Measurements from ENCODE around the gene ASIC4. TPM values are rescaled to one million over a fixed set of nuclear protein-coding genes. Genes with fewer than 3 reads are reported as not detected.

ASIC4 gene
- total RNA-seq, 1 experiment from 2014 or later: 0.79 TPM

GRCh38 chr2:219542931-219543595 is 28.8 kb downstream of the ASIC4 start:
- Mint-ChIP-seq H3K4me3 (peak overlapping the region; percentile 86), H3K27me3 (ENCODE audit: low read depth) (peaks cover 27% of the 10 kb centered on the region), H3K27ac (no peak overlapping the region), H3K4me1 (peaks cover 24% of the 10 kb centered on the region), H3K36me3 (peaks cover 28% of the 10 kb centered on the region), H3K9me3 (no peaks in the 10 kb centered on the region)
- ATAC-seq: peak; percentile 2
- ChIA-PET CTCF (interaction anchor here (0.7 to 41.3 kb wide), 21 partner anchors 10 to 140 kb away, joined by 3 to 2316 read pairs (median 4); partner anchors contain the start of genes GMPPA, INHA, OBSL1 and SLC4A3), POLR2A (interaction anchor here (0.6 to 2.6 kb wide), 5 partner anchors 9 to 54 kb away, joined by 3 to 15 read pairs (median 4); partner anchors contain the start of gene STK11IP)
- DNase-seq (ENCODE audit: low spot score): no peak
- TF ChIP-seq JAZF1 (CRISPR knock-in tag; IDR thresholded peaks at IDR 0.05): no peak
- TF ChIP-seq E2F1 (CRISPR knock-in tag; IDR thresholded peaks at IDR 0.05): no peak
- TF ChIP-seq PRRX2 (CRISPR knock-in tag; IDR thresholded peaks at IDR 0.05): no peak
- TF ChIP-seq GTF2I (CRISPR knock-in tag; conservative IDR thresholded peaks at IDR 0.05): no peak
- TF ChIP-seq ZNF317 (CRISPR knock-in tag; IDR thresholded peaks at IDR 0.05; ENCODE audit: borderline replicate concordance, low read depth): no peak
- no peak for TF ChIP-seq ZNF512 (CRISPR knock-in tag; IDR thresholded peaks at IDR 0.05; ENCODE audit: borderline replicate concordance)
- no peak for TF ChIP-seq FOXP4 (CRISPR knock-in tag; IDR thresholded peaks at IDR 0.05)
- TF ChIP-seq ZNF423 (CRISPR knock-in tag; IDR thresholded peaks at IDR 0.05): peak; percentile 68; the same call in 1 of the 2 replicates
- TF ChIP-seq GRHL2 (CRISPR knock-in tag; IDR thresholded peaks at IDR 0.05; ENCODE audit: insufficient replicate concordance, severe bottlenecking): no peak
- no peak for TF ChIP-seq OVOL2 (CRISPR knock-in tag; IDR thresholded peaks at IDR 0.05; ENCODE audit: borderline replicate concordance)
- no peak for TF ChIP-seq CBFB (CRISPR knock-in tag; IDR thresholded peaks at IDR 0.05; ENCODE audit: low read depth)
- TF ChIP-seq CTCF (IDR thresholded peaks at IDR 0.05): no peak
- no peak for TF ChIP-seq ATF2 (CRISPR knock-in tag; IDR thresholded peaks at IDR 0.05; ENCODE audit: borderline replicate concordance, low read depth)
- 0 out of 2 replicates have a peak, but pooled peaks have one; percentile 27 for TF ChIP-seq ELF4 (CRISPR knock-in tag; IDR thresholded peaks at IDR 0.05; ENCODE audit: low read depth)
- peak; percentile 21; the same call in 1 of the 2 replicates for TF ChIP-seq RELA (CRISPR knock-in tag; IDR thresholded peaks at IDR 0.05; ENCODE audit: borderline replicate concordance)
- TF ChIP-seq MAX (CRISPR knock-in tag; IDR thresholded peaks at IDR 0.05): no peak
- TF ChIP-seq TCF7 (CRISPR knock-in tag; IDR thresholded peaks at IDR 0.05; ENCODE audit: low read depth): no peak
- TF ChIP-seq E2F4 (CRISPR knock-in tag; IDR thresholded peaks at IDR 0.05; ENCODE audit: borderline replicate concordance, low read depth): no peak
- no peak for TF ChIP-seq ATF3 (CRISPR knock-in tag; conservative IDR thresholded peaks at IDR 0.05)
- TF ChIP-seq ZNF138 (CRISPR knock-in tag; conservative IDR thresholded peaks at IDR 0.05): no peak
- TF ChIP-seq ATF1 (CRISPR knock-in tag; IDR thresholded peaks at IDR 0.05): no peak
- no peak; the same call in 1 of the 2 replicates for TF ChIP-seq CREM (CRISPR knock-in tag; IDR thresholded peaks at IDR 0.05)
- no peak for TF ChIP-seq FOXP1 (CRISPR knock-in tag; IDR thresholded peaks at IDR 0.05; ENCODE audit: borderline replicate concordance)
- TF ChIP-seq ZSCAN18 (CRISPR knock-in tag; IDR thresholded peaks at IDR 0.05): no peak
- TF ChIP-seq SMAD3 (CRISPR knock-in tag; IDR thresholded peaks at IDR 0.05; ENCODE audit: borderline replicate concordance): no peak

All from WTC11 (cell line).